Measurements from ENCODE around the gene HIF1AN.
A peak's percentile ranks its signal among the peaks of the same experiment; 100 is the strongest.
"Not testable (repeated sequence)": the region's sequence is repeated elsewhere in the genome, so short reads cannot be mapped to it uniquely, and the experiment has no call there.

The HIF1AN gene

DNA sequence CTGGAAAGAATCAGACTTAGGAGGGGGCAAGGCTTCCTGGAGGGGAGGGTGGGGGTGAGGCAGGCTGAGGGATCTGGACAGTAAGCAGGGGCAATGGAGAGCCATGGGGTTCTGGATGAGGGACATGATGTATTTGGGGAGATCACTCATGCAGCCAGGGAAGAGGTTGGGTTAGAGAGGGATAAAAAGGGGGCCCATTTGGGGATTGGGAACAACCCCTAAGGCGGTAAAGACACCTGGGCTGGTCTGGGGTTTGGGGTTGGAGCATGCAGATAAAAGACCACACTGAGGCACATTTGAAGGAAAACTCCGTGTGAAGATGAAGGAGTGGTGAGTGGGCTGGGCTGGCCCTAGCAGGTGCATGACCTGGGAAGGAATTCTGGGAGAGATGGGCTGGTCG is 30.8 kb downstream of the HIF1AN start:
- TF ChIP-seq GATA1 (IDR thresholded peaks at IDR 0.05; ENCODE audit: low read depth, low read length), result no peak
- no peak for TF ChIP-seq POLR2A (IDR thresholded peaks at IDR 0.05; ENCODE audit: low read length)
- DNase-seq, result no peak

DNA sequence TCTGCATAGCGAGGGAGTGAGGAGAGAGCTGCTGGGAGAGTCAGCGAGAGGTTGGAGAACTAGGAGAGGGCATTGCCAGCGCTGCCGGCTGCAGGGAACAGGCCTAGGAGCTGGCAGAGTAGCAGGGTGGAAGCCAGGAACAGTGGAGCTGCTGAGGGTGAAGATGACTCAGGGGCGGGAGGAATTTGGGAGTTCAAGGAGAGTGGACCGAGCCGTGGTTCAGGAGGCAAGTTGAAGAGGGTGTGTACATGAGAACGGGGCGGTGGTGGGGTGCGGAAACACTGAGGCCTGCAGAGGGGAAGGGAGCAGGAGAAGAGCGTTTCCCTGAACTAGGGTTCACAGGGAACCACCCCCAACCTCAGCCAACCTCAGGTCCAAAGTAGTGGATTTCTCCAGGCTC is 31.5 kb downstream of the HIF1AN start:
- no peak for DNase-seq
- TF ChIP-seq GATA1 (IDR thresholded peaks at IDR 0.05; ENCODE audit: low read depth, low read length) (no peak), POLR2A (IDR thresholded peaks at IDR 0.05; ENCODE audit: low read length) (no peak)

GRCh38 chr10:100567826-100568225 is 32.1 kb downstream of the HIF1AN start:
- TF ChIP-seq GATA1 (IDR thresholded peaks at IDR 0.05; ENCODE audit: low read depth, low read length), result no peak
- no peak for TF ChIP-seq POLR2A (IDR thresholded peaks at IDR 0.05; ENCODE audit: low read length)

GRCh38 chr10:100568912-100569311 is 33.2 kb downstream of the HIF1AN start:
- TF ChIP-seq POLR2A (IDR thresholded peaks at IDR 0.05; ENCODE audit: low read length) (no peak), GATA1 (IDR thresholded peaks at IDR 0.05; ENCODE audit: low read depth, low read length) (no peak)
- no peak for DNase-seq

More at GRCh38 chr10:100567826-100568225, 32.1 kb downstream of the HIF1AN start:
- DNase-seq, result no peak

GRCh38 chr10:100569687-100570481 is 34.1 kb downstream of the HIF1AN start:
- TF ChIP-seq GATA1 (IDR thresholded peaks at IDR 0.05; ENCODE audit: low read depth, low read length), result no peak
- no peak for TF ChIP-seq POLR2A (IDR thresholded peaks at IDR 0.05; ENCODE audit: low read length)
- DNase-seq, result peak; percentile 46 to 57

- no peak for TF ChIP-seq POLR2A (IDR thresholded peaks at IDR 0.05; ENCODE audit: low read length)
- DNase-seq, result peak; percentile 41 to 67
Observed at GRCh38 chr10:100570506-100570905, 34.8 kb downstream of the HIF1AN start.

DNA sequence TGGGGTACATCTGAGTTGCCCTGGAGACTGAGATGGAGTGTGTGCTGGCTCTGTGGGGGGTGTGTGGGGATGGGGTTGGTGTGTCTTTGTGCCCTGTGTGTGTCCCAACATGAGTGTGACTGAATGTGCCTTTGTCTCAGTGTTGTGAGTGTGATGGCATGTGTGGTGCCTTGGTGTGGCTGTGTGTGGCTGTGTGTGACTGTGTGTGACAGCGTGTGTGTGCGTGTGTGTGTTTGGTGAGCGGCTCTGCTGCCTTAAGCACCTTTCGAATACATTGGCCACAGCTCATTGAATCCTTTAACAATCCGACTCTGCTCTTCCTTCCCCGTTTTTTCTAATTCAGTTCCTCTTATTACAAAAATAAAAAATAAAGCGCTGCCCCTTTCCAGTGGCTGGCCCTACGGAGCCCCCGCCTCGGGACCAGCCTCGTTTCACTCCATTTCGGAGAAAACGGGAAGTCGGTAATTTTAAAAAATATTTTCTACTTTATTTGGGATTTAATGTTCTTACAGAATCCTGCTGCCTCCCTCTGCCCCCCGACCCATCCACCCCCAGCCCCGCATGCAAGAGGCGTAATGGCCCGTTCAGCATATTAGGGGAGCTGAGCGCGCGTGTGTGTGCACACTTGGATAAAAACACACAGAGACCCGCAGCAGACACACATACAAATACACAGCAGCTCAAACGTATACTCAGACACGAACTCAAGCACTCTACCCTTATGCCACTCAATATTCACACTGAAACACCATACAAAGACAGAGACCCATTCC is 35.5 kb downstream of the HIF1AN start:
- DNase-seq, result no peak
- TF ChIP-seq GATA1 (IDR thresholded peaks at IDR 0.05; ENCODE audit: low read depth, low read length) (no peak), POLR2A (IDR thresholded peaks at IDR 0.05; ENCODE audit: low read length) (no peak)

DNA sequence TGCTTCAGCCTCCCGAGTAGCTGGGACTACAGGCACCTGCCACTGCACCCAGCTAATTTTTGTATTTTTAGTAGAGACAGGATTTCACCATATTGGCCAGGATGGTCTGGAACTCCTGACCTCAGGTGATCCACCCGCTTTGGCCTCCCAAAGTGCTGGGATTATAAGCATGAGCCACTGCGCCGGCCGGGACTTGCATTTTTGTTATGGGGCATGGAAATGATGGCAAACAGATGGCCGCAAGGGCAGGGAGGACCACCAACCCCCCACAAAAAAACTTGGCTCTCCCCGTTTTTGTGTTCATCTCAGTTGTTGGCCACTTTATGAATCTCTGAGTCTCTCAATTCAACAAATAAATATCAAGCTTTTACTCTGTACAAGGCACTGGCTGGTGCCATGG is 39.4 kb downstream of the HIF1AN start:
- not testable (repeated sequence) for DNase-seq

- TF ChIP-seq GATA1 (IDR thresholded peaks at IDR 0.05; ENCODE audit: low read depth, low read length) (no peak), POLR2A (IDR thresholded peaks at IDR 0.05; ENCODE audit: low read length) (no peak)
- no peak for DNase-seq
Observed at GRCh38 chr10:100575585-100576281, 40.0 kb downstream of the HIF1AN start.

DNA sequence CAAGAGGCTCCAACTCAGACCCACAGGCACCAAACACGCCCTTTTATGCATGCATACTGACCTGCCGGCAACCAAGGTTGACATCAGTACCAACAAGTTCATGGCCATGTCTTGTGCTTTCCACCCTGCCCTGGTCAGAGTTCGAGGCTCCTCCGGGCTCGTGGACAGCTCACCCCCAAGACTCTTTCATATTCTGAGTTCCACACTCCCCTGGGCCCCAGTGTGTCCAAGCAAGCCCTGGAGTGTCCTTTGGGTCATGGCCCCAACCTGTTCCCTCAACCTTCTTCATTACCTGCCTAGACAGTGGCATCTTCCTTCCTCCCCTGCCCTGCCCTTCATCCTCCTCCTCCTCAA is 40.5 kb downstream of the HIF1AN start:
- TF ChIP-seq POLR2A (IDR thresholded peaks at IDR 0.05; ENCODE audit: low read length), result no peak
- DNase-seq, result no peak

GRCh38 chr10:100579261-100580090 is 43.7 kb downstream of the HIF1AN start:
- no peak for TF ChIP-seq GATA1 (IDR thresholded peaks at IDR 0.05; ENCODE audit: low read depth, low read length)
- TF ChIP-seq POLR2A (IDR thresholded peaks at IDR 0.05; ENCODE audit: low read length), result no peak
- no peak for DNase-seq

DNA sequence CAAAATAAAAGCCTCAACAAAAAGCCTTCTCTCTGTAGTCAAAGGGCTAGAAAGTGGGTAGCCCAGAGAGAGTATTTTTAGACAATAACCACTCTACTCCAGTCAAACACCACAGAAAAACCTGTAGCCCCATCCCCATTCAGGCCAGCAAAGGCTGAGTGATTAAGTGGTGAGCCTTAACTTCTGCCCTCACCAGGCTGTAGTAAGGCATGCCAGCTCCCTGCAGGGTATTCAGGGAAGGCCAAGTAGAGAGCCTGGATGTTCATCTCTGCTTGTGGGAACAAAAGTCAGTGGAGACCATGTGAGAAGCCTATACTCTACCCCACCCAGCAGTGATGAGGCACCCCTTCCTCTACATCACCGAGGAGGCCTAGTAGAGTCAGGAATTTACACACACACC is 51.2 kb downstream of the HIF1AN start:
- no peak for TF ChIP-seq POLR2A (IDR thresholded peaks at IDR 0.05; ENCODE audit: low read length)
- TF ChIP-seq GATA1 (IDR thresholded peaks at IDR 0.05; ENCODE audit: low read depth, low read length), result no peak
- no peak for DNase-seq

DNA sequence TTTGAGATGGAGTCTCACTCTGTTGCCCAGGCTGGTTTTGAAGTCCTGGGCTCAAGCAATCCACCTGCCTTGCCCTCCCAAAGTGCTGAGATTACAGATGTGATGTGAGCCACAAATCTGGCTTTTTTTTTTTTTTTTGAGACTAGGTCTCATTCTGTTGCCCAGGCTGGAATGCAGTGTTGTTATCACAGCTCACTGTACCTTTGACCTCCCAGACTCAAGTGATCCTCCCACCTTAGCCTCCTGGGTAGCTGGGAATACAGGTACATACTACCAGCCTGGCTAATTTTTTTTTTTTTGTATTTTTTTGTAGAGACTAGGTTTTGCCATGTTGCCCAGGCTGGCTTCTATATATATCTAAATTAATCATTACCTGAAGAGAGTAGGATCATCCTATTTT is 62.4 kb downstream of the HIF1AN start:
- DNase-seq, result no peak
- TF ChIP-seq POLR2A (IDR thresholded peaks at IDR 0.05; ENCODE audit: low read length), result no peak
- TF ChIP-seq GATA1 (IDR thresholded peaks at IDR 0.05; ENCODE audit: low read depth, low read length), result no peak

DNA sequence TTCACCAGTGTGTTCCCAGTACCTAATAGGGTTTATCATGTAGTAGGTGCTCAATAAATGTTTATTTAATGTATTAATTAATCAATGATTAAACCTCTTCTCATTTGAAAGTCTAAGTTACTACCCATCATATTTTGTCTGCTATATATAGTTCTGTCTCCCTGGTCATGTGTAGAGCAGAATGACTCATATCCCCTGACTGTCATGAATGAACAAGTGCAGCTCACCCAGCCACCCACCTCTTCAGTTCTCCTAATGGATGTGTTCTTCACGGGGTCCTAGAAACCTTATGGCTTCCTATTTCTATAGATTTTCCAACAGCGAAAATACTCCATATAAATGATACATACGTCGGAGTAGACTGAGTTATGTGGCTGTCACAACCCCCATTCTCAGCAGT is 64.5 kb downstream of the HIF1AN start:
- DNase-seq, result no peak
- TF ChIP-seq GATA1 (IDR thresholded peaks at IDR 0.05; ENCODE audit: low read depth, low read length) (no peak), POLR2A (IDR thresholded peaks at IDR 0.05; ENCODE audit: low read length) (no peak)

Data from erythroblast (primary cell).